Parathyroid adenoma (tissue), 2 donors: ENCODE data around the gene CLCN7.

ENCODE experiments used
- H2AFZ ChIP-seq: fragments of 300-600 bp; sonication (generic); one replicate; pipeline ENCODE4 v1.7.0; 2017; ENCODE audit warnings: antibody characterized with exemption, mild to moderate bottlenecking
- H3K27ac ChIP-seq: fragments of 300-600 bp; sonication (generic); one replicate; pipeline ENCODE4 v1.7.0; 2017
- H3K27me3 ChIP-seq: fragments of 300-600 bp; sonication (generic); one replicate; pipeline ENCODE4 v1.7.0; 2017; ENCODE audit warnings: low read length; ENCODE audit not compliant: control insufficient read depth, insufficient read depth
- H3K36me3 ChIP-seq: fragments of 300-600 bp; sonication (generic); one replicate; pipeline ENCODE4 v1.7.0; 2017; ENCODE audit warnings: low read length; ENCODE audit not compliant: control insufficient read depth, insufficient read depth
- H3K4me1 ChIP-seq: fragments of 300-600 bp; sonication (generic); one replicate; pipeline ENCODE4 v1.7.0; 2017; ENCODE audit warnings: control low read depth
- H3K4me2 ChIP-seq: fragments of 300-600 bp; sonication (generic); one replicate; pipeline ENCODE4 v1.7.0; 2017; ENCODE audit warnings: low read length
- H3K4me3 ChIP-seq: fragments of 300-600 bp; sonication (generic); one replicate; pipeline ENCODE4 v1.7.0; 2017; ENCODE audit warnings: low read depth, low read length
- H3K79me2 ChIP-seq: fragments of 300-600 bp; sonication (generic); one replicate; pipeline ENCODE4 v1.7.0; 2017; ENCODE audit warnings: control low read depth
- H3K9ac ChIP-seq: fragments of 300-600 bp; sonication (generic); one replicate; pipeline ENCODE4 v1.7.0; 2017; ENCODE audit warnings: mild to moderate bottlenecking
- H3K9me3 ChIP-seq: fragments of 300-600 bp; sonication (generic); one replicate; pipeline ENCODE4 v1.7.0; 2017; ENCODE audit warnings: low read length; ENCODE audit not compliant: control insufficient read depth
- TF ChIP-seq, protein P1 (sequence below): fragments of 300-600 bp; sonication (generic); IDR thresholded peaks from one replicate; pipeline ENCODE4 v1.7.0; 2017; ENCODE audit warnings: antibody characterized with exemption, mild to moderate bottlenecking
- donor health status: primary hyperparathyroidism.

Gene CLCN7

DNA sequence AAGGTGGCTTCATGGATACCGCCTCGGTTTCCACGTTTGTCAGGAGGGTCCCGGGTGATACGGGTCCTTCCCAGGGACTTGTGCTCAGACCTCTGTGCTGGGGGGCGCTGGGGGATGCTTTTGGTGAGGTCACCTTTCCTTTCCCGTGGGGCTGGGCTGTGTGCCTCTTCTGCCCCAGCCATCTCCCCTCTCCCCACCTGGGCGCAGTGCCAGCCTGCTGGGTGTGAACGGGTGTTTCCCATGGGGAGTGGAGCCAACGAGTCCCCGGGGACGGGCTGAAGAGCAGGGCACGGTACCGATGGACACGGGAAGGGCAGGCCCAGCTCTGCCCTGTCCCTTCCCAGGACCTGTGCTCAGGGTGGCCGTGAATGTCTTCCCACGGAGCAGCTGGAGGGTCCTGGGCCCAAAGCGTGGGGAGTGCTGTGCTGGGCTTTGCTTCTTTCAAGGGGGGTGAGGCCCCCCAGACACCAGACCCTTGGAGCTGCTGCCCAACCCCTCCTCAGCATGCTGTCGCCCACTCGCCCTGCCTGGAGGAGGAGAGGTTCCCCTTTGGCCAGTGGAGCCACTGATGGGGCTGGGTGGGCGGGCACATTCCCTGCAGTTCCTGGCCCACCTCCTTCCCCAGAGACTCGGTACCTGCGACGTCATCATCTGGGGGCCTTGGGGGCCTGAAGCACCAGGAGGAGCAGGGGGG, 33.8 kb upstream of the CLCN7 start:
- no peaks in the 10 kb centered on the region for H3K9me3 ChIP-seq
- no peak overlapping the region for H3K27ac ChIP-seq
- no peaks in the 10 kb centered on the region for H3K79me2 ChIP-seq
- no peak overlapping the region for H3K4me3 ChIP-seq
- no peak overlapping the region for H3K4me2 ChIP-seq
- H3K9ac ChIP-seq = no peak overlapping the region
- no peaks in the 10 kb centered on the region for H3K27me3 ChIP-seq
- H3K4me1 ChIP-seq = no peaks in the 10 kb centered on the region
- no peak overlapping the region for H2AFZ ChIP-seq
- TF ChIP-seq, protein P1, sequence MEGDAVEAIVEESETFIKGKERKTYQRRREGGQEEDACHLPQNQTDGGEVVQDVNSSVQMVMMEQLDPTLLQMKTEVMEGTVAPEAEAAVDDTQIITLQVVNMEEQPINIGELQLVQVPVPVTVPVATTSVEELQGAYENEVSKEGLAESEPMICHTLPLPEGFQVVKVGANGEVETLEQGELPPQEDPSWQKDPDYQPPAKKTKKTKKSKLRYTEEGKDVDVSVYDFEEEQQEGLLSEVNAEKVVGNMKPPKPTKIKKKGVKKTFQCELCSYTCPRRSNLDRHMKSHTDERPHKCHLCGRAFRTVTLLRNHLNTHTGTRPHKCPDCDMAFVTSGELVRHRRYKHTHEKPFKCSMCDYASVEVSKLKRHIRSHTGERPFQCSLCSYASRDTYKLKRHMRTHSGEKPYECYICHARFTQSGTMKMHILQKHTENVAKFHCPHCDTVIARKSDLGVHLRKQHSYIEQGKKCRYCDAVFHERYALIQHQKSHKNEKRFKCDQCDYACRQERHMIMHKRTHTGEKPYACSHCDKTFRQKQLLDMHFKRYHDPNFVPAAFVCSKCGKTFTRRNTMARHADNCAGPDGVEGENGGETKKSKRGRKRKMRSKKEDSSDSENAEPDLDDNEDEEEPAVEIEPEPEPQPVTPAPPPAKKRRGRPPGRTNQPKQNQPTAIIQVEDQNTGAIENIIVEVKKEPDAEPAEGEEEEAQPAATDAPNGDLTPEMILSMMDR = no peak
- no peaks in the 10 kb centered on the region for H3K36me3 ChIP-seq

DNA sequence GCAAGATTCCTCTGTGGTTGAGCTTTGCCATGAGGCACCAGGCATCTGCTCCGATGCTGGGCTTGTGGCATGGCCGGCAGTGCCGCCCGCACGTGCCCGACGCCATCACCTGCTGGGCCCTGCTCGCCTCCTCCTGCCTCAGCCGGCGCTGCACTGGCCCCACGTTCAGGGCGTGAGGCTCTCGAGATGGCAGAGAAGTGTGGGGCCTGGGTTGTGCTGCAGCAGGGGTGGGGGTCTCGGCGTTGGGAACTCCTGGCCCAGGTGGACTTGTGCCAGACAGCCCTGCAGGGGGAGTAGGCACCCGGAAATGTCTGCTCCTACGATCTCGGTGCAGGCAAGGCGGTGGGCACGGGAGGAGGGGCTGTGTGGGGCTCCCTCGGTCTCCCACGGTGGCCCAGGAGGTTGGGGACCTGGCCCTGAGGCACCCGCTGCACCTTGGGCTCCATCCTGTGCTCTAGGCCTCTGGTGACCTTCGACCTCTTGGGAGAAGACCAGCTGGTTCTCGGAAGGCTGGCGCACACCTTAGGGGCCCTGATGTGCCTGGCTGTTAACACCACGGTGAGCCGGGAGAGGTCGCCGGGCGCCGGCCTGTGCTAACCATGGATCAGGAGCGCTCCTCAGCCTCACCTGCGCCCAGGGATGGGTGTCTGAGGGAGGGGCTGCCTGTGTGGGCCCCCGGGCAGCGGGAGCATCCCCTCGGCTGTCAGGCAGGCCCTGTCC, 31.8 kb upstream of the CLCN7 start:
- TF ChIP-seq, protein P1 = no peak
- Histone ChIP-seq H3K9me3 (no peaks in the 10 kb centered on the region), H3K27me3 (no peaks in the 10 kb centered on the region), H3K79me2 (no peaks in the 10 kb centered on the region), H3K27ac (no peak overlapping the region), H3K4me1 (no peaks in the 10 kb centered on the region), H3K36me3 (no peaks in the 10 kb centered on the region), H2AFZ (no peak overlapping the region), H3K4me2 (no peak overlapping the region), H3K9ac (no peak overlapping the region), H3K4me3 (no peak overlapping the region)

DNA sequence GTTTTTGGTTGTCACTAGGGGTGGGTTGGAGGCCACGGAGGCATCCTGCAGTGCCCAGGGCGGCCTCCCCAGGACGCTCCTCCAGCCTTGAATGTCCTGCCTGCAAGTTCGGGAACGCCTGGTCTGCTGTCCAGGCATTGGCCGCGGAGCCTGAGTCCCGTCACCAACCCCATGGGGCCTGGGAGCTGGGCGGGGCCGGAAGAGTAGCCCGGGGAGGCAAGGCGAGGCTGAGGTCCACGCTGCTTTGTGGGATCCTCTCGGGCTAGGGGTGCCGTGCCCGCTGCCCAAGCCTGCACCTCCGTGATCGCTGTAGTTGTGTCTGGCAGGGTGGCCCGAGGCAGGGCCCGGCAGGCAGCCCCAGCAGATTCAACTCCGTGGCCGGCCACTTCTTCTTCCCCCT, 31.1 kb upstream of the CLCN7 start:
- H3K36me3 ChIP-seq = no peaks in the 10 kb centered on the region
- H3K27ac ChIP-seq = no peak overlapping the region
- no peaks in the 10 kb centered on the region for H3K9me3 ChIP-seq
- H3K27me3 ChIP-seq = no peaks in the 10 kb centered on the region
- no peak overlapping the region for H2AFZ ChIP-seq
- H3K79me2 ChIP-seq = no peaks in the 10 kb centered on the region
- H3K9ac ChIP-seq = no peak overlapping the region
- H3K4me1 ChIP-seq = no peaks in the 10 kb centered on the region
- H3K4me2 ChIP-seq = no peak overlapping the region
- TF ChIP-seq, protein P1 = no peak
- H3K4me3 ChIP-seq = no peak overlapping the region

DNA sequence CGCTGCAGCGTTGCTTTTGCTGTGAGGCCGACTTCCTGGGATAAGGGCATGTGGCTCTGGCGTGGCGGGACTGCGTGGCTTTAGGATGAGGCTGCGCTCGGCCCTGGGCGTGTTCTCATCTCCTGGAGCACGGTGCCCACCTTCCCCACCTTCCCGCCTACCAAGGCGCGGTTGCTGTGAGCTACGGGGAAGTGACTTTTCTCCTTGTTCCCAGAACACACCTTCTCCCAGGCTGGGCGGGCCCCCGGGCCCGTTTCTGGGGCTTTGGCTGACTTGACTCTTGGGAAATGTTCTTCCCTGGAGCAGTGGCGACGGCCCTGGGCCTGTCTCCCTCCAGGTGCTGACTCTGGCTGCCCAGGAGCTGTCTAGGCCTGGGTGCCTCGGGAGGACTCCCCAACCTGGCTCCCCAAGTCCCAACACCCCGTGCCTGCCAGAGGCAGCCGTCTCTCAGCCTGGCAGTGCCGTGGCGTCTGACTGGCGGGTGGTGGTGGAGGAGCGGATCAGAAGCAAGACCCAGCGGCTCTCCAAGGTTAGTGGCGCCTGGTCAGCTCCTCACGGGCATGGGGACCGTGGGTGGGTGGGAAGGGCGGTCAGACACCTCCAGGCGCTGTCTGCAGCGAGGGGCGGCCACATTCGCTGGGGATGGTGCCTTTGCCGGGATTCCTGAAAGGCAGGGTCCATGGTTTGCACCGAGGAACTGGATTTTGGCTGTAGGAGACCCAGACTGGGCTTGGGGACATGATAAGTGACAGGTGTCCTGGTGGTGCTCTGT, 30.4 kb upstream of the CLCN7 start:
- no peak overlapping the region for H3K27ac ChIP-seq
- no peaks in the 10 kb centered on the region for H3K79me2 ChIP-seq
- no peak overlapping the region for H3K4me3 ChIP-seq
- TF ChIP-seq, protein P1 = no peak
- H2AFZ ChIP-seq = no peak overlapping the region
- H3K4me2 ChIP-seq = no peak overlapping the region
- H3K27me3 ChIP-seq = no peaks in the 10 kb centered on the region
- H3K36me3 ChIP-seq = no peaks in the 10 kb centered on the region
- no peaks in the 10 kb centered on the region for H3K4me1 ChIP-seq
- H3K9ac ChIP-seq = no peak overlapping the region
- H3K9me3 ChIP-seq = no peaks in the 10 kb centered on the region
